Measurements from ENCODE around the gene GPC5. TPM values are rescaled to one million over a fixed set of nuclear protein-coding genes. Genes with fewer than 3 reads are reported as not detected.

The GPC5 gene
- total and polyA plus RNA-seq, 2 of the 8 experiments (the other 6 are each of a cell fraction or from before 2014, with no cell fraction given), result 0.20 to 0.39 TPM

GRCh38 chr13:92572190-92572589, 1173.8 kb downstream of the GPC5 start:
- Histone ChIP-seq H2BK12ac (ENCODE audit: low read depth, low read length) (no peak overlapping the region), H3K79me1 (ENCODE audit: low read depth, low read length) (no peaks in the 10 kb centered on the region), H3K9ac (replicated peaks in 1 of 4; ENCODE audit: extremely low read depth in 1 of 4, low read depth in 3 of 4, low read length in 3 of 4) (no peak overlapping the region), H3K36me3 (ENCODE audit: control insufficient read depth in 2 of 4, insufficient read depth in 4 of 4, low read length in 3 of 4) (no peaks in the 10 kb centered on the region), H4K91ac (replicated peaks; ENCODE audit: insufficient read length, low read length) (no peak overlapping the region), H4K8ac (ENCODE audit: extremely low read depth, insufficient read depth, low read length) (no peak overlapping the region), H3K27me3 (replicated peaks in 1 of 4; ENCODE audit: control insufficient read depth in 3 of 4, extremely low read depth in 1 of 4, insufficient read depth in 3 of 4, low read length in 3 of 4) (peaks cover 0 to 3% (median 0%) of the 10 kb centered on the region in 4 experiments; a peak in 2 of 7 replicates), H3K4me2 (ENCODE audit: insufficient read depth in 1 of 2, low read depth in 2 of 2, low read length in 2 of 2) (no peak overlapping the region), H3K79me2 (ENCODE audit: control insufficient read depth in 1 of 2, insufficient read depth in 2 of 2, low read length in 2 of 2) (no peaks in the 10 kb centered on the region), H3K27ac (ENCODE audit: low read depth, low read length) (no peak overlapping the region), H3K56ac (replicated peaks; ENCODE audit: insufficient read length, low read depth, low read length) (no peak overlapping the region), H3K18ac (ENCODE audit: extremely low read depth, low read length) (no peak overlapping the region), H2AFZ (ENCODE audit: low read length) (no peak overlapping the region), H3K4ac (replicated peaks; ENCODE audit: insufficient read length, low read depth, low read length) (no peak overlapping the region), H3K23ac (ENCODE audit: insufficient read length) (no peak overlapping the region), H3K9me3 (ENCODE audit: insufficient read depth in 2 of 2, low read depth in 1 of 2, low read length in 1 of 2) (no peaks in the 10 kb centered on the region), H3K14ac (ENCODE audit: insufficient read length) (no peak overlapping the region), H2BK5ac (ENCODE audit: low read depth, low read length) (no peak overlapping the region), H2BK120ac (replicated peaks; ENCODE audit: low read depth, low read length) (no peak overlapping the region), H2BK20ac (ENCODE audit: low read length) (no peak overlapping the region), H2BK15ac (ENCODE audit: low read length) (no peak overlapping the region), H2AK5ac (ENCODE audit: low read depth, low read length) (no peak overlapping the region), H3K4me1 (replicated peaks in 1 of 4; ENCODE audit: control insufficient read depth in 3 of 4, insufficient read depth in 4 of 4, low read length in 3 of 4) (no peaks in the 10 kb centered on the region), H3K23me2 (ENCODE audit: low read depth, low read length) (no peaks in the 10 kb centered on the region), H3K4me3 (ENCODE audit: extremely low read depth in 1 of 4, insufficient read depth in 2 of 4, low read depth in 3 of 4, low read length in 4 of 4) (no peak overlapping the region), H4K20me1 (replicated peaks in 1 of 2; ENCODE audit: control insufficient read depth in 1 of 2, insufficient read depth in 2 of 2, low read length in 2 of 2) (no peaks in the 10 kb centered on the region), H4K5ac (ENCODE audit: insufficient read length, low read depth, low read length) (no peak overlapping the region)
- CTCF ChIA-PET (ENCODE audit: partially characterized antibody), result interaction anchor here (0.6 to 1.3 kb wide), 5 partner anchors 13 to 382 kb away, joined by 3 to 4 read pairs (median 3); no protein-coding TSS in a partner anchor
- FAIRE-seq (no peak), DNase-seq (ENCODE audit: low read depth in 1 of 2, low spot score in 2 of 2) (no peak)
- POLR2A ChIA-PET (ENCODE audit: partially characterized antibody), result no interaction called here
- 96% methylated on average over 4 of the region's 4 CpGs; no CpG with 5 or more reads in 1 of the 2 experiments for WGBS, 2 experiments (ENCODE audit: extremely low coverage in 1 of 2, insufficient coverage in 1 of 2, insufficient read length in 1 of 2, insufficient replicate concordance in 2 of 2, low coverage in 1 of 2, low lambda C conversion rate in 2 of 2, missing lambda C conversion rate in 1 of 2)
- no peak for TF ChIP-seq SP1 (IDR thresholded peaks at IDR 0.05; ENCODE audit: low read depth, low read length)
- TF ChIP-seq CBX8 (IDR thresholded peaks at IDR 0.05; ENCODE audit: borderline replicate concordance, low read depth, low read length), result no peak

Measured in H1 (cell line).